ENCODE measurements around the gene GRWD1. TPM values are rescaled to one million over a fixed set of nuclear protein-coding genes. Genes with fewer than 3 reads are reported as not detected.
A peak's percentile ranks its signal among the peaks of the same experiment; 100 is the strongest.

Gene GRWD1
- total RNA-seq, 1 experiment from 2014 or later = 55.4 TPM

GRCh38 chr19:48456864-48457263, 11.1 kb downstream of the GRWD1 start:
- no peak for DNase-seq (ENCODE audit: low spot score)

DNA sequence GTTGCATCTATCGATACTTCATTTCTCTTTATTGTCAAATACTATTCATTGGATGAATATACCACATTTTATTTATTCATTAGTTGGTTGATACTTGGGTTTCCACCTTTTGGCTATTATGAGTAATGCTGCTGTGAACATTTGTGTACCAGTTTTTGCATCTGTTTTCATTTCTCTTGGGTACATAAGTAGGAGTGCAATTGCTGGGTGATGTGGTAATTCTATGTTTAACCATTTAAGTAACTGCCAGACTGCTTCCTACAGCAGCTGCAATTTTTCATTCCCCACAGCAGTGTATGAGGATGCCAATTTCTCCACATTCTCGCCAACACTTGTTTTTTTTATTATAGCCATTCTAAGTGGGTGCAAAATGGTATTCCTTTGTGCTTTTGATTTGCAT, 12.2 kb downstream of the GRWD1 start:
- no peak for DNase-seq (ENCODE audit: low spot score)

DNA sequence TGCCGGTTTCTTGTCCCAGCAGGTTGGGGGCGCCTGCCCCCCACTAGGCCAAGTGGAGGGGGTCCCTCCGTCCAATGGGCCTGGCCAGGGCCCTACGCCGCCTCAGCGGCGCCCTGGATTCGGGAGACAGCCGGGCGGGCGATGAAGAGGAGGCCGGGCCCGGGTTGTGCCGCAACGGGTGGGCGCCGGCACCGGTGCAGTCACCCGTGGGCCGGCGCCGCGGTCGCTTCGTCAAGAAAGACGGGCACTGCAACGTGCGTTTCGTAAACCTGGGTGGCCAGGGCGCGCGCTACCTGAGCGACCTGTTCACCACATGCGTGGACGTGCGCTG, 15.8 kb downstream of the GRWD1 start:
- no peak for DNase-seq (ENCODE audit: low spot score)

- DNase-seq (ENCODE audit: low spot score) = no peak
These were observed 16.3 kb downstream of the GRWD1 start for GRCh38 chr19:48461982-48462655.

- DNase-seq (ENCODE audit: low spot score) = no peak
These were observed 19.4 kb downstream of the GRWD1 start for GRCh38 chr19:48465215-48465614.

GRCh38 chr19:48466561-48467325, 21.0 kb downstream of the GRWD1 start:
- peak; percentile 53 for DNase-seq (ENCODE audit: low spot score)

DNA sequence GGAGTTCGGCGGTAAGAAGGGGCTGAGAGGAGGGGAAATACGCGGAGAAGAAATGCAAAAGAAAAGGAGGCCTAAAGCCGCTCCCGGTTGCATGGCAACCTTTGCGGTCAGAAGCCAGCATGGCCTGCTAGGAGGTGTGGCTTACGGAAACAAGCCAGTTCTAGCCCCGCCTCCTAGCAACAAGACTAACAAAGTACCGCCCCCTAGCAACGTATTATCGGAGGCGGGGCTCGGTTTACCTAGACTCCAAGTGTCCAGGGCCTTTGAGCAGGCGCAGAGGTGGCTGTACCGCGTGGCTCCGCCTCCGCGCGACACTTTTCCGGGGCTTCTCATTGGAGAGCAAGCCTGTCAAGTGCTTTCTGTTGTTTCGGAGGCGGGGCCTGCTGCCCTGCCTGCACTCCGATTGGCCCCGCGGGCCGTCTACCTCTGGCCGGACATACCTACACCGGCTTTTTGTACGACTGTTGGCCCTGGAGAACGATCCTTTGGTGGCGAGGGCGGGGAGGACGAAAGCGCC, 23.0 kb downstream of the GRWD1 start:
- peak; percentile 98 for DNase-seq (ENCODE audit: low spot score)

DNA sequence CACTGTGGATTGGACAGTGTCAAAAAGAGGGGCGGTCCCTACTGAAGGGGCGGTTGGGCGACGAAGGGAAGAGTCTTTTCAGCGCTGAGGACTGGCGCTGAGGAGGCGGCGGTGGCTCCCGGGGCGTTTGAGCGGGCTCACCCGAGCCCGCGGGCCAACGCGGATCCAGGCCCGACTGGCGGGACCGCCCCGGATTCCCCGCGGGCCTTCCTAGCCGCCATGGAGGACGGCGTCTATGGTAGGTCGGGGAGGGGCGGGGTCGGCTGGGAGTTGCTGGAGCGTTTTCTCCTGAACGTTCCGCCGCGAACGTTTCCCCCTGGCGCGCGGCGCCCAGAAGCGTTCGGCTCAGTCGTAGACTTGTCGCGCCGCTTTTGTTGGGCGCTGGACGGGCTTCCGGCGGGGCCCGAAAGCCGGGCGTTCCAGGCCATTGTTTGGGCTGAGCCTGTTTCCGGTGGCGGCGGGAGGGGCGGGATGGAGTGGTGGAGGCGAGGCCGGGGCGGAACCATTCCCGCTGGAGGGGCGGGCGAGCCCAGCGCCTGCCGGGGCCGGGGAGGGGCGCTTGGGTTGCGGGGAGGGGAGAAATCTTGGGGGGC, 23.6 kb downstream of the GRWD1 start, which contains the start of gene CYTH2:
Gene CYTH2, plus strand, starts transcription at position 81 of the 593 bp plus-strand sequence. Its CDS starts 139 bp downstream, at position 220.
- DNase-seq (ENCODE audit: low spot score) = peak; percentile 54

DNA sequence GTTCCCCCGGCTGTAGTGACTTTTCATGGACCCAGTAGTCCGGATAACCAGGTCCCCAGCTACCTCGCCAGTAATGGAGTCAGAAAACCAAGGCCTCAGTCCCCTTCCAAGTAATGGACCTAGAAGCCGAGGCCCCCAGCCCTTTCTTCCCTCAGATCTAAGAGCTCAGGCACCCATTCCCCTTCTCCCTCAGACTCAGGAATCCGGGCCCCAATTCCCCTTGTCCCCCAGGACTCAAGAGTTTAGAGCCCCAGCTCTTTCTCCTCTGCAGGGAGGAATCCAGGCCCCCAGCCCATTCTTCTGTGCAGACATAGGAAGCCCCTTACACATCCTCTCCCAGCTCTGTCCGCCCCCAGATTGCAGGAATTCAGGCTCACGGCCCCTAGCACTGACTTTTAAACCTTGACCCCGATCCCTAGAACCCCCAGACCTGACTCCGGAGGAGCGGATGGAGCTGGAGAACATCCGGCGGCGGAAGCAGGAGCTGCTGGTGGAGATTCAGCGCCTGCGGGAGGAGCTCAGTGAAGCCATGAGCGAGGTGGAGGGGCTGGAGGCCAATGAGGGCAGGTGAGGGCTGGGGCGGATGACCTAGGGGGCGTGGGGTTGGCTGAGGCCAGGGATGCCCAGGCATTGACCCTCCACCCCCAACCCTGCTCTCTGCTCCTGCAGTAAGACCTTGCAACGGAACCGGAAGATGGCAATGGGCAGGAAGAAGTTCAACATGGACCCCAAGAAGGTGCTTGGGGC, 24.3 kb downstream of the GRWD1 start:
- DNase-seq (ENCODE audit: low spot score) = no peak

DNA sequence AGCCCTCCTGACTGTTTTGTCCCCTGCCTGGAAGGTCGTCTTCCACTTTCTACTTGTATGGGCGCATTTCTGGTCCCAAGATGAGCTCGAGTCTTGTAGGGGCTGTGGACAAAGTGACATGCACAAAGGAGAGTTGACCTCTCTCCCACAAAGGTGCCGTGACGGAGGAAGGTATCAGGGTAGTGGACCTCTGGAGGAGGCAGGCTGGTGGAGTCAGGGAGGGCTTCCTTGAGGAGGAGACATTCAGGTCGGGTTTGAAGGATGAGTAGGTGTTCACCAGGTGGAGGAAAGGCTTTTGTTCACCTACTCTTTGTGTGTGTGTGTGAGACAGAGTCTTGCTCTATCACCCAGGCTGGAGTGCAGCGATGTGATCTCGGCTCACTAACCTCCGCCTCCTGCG, 25.1 kb downstream of the GRWD1 start:
- DNase-seq (ENCODE audit: low spot score) = no peak

DNA sequence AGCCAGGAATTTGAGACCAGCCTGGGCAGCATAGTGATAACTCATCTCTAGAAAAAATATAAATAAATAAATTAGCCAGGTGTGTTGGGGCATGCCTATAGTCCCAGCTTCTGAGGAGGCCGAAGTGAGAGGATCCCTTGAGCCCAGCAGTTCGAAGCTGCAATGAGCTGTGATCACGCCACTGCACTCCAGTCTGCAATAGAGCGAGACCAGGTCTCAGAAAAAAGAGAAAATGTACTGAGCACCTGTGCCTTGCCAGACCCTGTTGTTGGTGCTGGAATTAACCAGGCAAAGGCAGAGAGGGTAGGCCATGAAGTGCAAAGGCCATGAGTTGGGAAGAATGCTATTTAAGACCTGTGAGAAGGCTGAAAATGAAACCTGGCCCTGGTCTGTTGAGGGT, 26.1 kb downstream of the GRWD1 start:
- DNase-seq (ENCODE audit: low spot score) = no peak

GRCh38 chr19:48473161-48473966, 27.6 kb downstream of the GRWD1 start:
- DNase-seq (ENCODE audit: low spot score) = no peak

GRCh38 chr19:48474084-48474592, 28.4 kb downstream of the GRWD1 start:
- no peak for DNase-seq (ENCODE audit: low spot score)

DNA sequence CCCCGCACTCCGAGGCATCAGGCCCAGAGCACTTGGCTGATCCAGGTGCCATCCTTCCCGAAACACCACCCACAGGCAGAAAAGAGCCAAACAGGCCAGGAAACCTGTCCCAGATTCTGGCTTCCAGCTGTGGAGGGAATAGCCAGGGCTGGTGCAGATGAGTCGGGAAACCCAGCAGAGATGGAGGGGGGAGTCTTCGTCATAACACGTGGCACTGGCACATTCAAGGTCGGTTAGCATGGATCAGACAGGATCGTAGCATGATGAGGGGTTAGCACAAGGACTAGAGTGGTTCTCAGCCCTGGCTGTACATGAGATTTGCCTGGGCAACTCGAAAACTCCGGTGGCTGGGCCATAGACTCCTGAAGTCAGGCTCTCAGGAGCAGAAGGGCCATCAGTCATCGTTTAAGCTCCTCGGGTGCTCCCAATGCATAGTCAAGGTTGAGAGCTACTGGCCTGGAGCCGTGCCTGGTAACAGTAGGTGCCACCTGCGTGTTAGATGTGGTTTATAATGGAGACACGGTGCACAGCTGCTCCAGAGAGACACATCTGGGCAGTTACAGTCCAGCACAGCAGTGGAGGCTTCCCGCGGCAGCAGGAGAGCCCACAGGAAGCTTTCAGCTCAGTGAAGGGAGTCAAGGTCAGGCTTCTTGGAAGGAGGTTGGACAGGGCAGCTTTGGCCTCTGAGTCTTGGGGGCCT, 29.7 kb downstream of the GRWD1 start:
- DNase-seq (ENCODE audit: low spot score) = no peak

DNA sequence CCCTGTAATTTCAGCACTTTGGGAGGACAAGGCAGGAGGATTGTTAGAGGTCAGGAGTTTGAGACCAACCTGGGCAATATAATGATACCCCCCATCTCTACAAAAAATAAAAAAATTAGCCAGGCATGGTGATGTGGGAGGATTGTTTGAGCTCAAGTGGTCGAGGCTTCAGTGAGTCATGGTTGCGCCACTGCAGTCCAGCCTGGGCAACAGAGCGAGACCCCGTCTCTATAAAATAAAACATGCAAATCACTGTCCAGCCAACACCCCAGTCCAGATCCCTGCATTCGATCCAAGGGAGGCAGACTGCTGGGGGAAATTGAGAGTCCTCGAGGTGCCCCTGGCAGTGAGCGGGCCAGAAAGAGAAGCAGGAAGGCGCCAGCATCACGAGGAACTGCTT, 30.4 kb downstream of the GRWD1 start:
- no peak for DNase-seq (ENCODE audit: low spot score)

DNA sequence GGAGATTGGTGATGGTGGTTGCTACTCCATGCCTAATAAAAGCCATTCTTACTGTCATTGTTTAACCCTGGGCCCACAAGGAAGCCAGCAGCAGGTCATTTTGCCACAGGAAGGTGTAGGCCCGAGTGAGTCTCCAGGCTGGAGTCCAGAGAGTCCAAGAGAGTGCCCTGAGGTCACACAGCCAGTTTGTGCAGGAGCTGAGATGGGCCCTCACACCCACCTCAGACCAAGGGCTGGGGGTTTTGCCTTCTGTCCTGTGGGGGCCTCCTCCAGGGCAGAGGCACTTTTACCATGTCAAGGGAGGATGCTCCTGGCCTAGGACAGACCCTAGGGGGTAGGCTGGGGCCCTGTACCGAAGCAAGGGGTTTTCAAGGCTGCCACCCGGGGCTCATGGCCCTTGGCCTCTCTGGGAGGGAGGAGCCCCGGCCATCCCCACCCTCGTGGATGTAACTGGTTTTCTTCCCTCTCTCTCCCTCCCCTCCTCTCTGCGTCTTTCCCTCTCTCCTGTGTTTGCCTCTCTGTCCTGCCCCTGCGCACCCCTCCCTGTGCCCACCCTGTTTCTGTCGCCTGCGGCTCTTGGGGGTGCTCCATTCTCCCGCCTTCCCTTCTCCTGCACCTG, 31.4 kb downstream of the GRWD1 start:
- no peak for DNase-seq (ENCODE audit: low spot score)

- no peak for DNase-seq (ENCODE audit: low spot score)
These were observed 32.0 kb downstream of the GRWD1 start for GRCh38 chr19:48477698-48478338.

DNA sequence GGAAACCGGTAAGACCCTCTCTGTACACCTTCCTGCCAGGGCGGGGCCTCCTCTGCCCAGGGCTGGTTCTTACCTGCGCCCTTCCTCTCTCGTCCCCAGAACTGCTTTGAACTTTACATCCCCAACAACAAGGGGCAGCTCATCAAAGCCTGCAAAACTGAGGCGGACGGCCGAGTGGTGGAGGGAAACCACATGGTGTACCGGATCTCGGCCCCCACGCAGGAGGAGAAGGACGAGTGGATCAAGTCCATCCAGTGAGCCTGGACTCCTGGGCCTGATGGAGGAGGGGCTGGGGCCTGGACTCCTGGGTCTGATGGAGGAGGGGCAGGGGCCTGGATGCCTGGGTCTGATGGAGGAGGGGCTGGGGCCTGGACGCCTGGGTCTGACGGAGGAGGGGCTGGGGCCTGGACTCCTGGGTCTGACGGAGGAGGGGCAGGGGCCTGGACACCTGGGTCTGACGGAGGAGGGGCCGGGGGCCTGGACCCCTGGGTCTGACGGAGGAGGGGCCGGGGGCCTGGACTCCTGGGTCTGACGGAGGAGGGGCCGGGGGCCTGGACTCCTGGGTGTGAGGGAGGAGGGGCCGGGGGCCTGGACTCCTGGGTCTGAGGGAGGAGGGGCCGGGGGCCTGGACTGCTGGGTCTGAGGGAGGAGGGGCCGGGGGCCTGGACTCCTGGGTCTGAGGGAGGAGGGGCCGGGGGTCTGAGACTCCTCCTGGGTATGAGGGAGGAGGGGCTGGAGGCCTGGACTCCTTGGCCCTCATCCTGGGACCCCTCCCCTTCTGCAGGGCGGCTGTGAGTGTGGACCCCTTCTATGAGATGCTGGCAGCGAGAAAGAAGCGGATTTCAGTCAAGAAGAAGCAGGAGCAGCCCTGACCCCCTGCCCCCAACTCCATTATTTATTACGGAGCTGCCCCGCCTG, 32.8 kb downstream of the GRWD1 start:
- no peak for DNase-seq (ENCODE audit: low spot score)
